ENCODE results near the gene GLRX2. TPM values are rescaled to one million over a fixed set of nuclear protein-coding genes. Genes with fewer than 3 reads are reported as not detected.

The GLRX2 gene
- total and polyA plus RNA-seq, 2 of the 8 experiments (the other 6 are each of a cell fraction or from before 2014, with no cell fraction given) = 4.8 to 13.5 TPM

DNA sequence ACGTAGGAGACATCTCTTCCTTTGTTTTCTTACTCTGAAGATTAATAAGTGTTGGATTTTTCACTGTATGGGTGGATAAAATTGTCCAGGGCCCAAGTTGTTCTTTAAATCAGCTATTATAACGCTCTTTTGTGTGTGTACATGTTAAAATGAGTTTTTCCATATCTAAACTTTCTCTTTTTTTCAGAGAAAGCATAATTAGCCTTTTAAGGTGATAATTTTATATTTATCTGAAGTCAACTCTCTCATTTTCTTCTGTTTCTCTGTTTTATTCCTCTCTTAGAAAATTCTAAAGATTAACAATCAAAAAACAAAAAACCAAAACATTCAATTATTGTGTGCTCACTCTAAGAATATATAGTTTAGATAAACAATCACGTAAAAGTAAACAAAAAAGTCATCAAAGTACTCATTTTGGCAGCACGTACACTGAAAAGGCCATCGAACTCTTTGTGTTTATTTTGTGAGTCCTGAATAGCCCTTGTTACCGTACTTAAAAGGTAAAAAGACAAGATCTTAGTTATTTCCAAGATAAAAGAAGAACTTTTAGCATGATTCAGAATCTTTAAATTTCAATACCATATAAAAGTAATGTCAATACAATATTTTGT, 9.4 kb upstream of the GLRX2 start (continued):
- TF ChIP-seq RAD21 (IDR thresholded peaks at IDR 0.05 in 1 of 2, conservative IDR thresholded peaks at IDR 0.05 in 1 of 2; ENCODE audit: low read depth in 2 of 2, low read length in 2 of 2) (no peak), SRF (IDR thresholded peaks at IDR 0.05; ENCODE audit: low read depth, low read length) (no peak), POU5F1 (IDR thresholded peaks at IDR 0.05; ENCODE audit: low read depth, low read length) (no peak), CREB1 (IDR thresholded peaks at IDR 0.05) (no peak), CTBP2 (IDR thresholded peaks at IDR 0.05; ENCODE audit: borderline replicate concordance, insufficient read depth, insufficient read length, low read length) (no peak), SP2 (IDR thresholded peaks at IDR 0.05; ENCODE audit: low read length) (no peak)
- TF ChIP-seq, protein P1, sequence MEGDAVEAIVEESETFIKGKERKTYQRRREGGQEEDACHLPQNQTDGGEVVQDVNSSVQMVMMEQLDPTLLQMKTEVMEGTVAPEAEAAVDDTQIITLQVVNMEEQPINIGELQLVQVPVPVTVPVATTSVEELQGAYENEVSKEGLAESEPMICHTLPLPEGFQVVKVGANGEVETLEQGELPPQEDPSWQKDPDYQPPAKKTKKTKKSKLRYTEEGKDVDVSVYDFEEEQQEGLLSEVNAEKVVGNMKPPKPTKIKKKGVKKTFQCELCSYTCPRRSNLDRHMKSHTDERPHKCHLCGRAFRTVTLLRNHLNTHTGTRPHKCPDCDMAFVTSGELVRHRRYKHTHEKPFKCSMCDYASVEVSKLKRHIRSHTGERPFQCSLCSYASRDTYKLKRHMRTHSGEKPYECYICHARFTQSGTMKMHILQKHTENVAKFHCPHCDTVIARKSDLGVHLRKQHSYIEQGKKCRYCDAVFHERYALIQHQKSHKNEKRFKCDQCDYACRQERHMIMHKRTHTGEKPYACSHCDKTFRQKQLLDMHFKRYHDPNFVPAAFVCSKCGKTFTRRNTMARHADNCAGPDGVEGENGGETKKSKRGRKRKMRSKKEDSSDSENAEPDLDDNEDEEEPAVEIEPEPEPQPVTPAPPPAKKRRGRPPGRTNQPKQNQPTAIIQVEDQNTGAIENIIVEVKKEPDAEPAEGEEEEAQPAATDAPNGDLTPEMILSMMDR (IDR thresholded peaks at IDR 0.05; ENCODE audit: control extremely low read depth in 1 of 3, insufficient read depth in 1 of 3, low read depth in 1 of 3, low read length in 3 of 3) = no peak
